ENCODE results near the gene MPC2.

Gene MPC2

GRCh38 chr1:167964646-167965045, 27.8 kb upstream of the MPC2 start:
- Histone ChIP-seq H3K9ac (ENCODE audit: low read depth, low read length, poor library complexity, severe bottlenecking) (no peak overlapping the region), H2AFZ (ENCODE audit: low read length) (no peak overlapping the region), H3K4me1 (ENCODE audit: insufficient read depth, low read length, poor library complexity, severe bottlenecking) (no peaks in the 10 kb centered on the region), H3K4me3 (ENCODE audit: low read length, poor library complexity, severe bottlenecking) (no peak overlapping the region), H3K36me3 (ENCODE audit: insufficient read depth, low read length) (peaks cover 21% of the 10 kb centered on the region), H3F3A (ENCODE audit: low read depth) (no peaks in the 10 kb centered on the region), H3K4me2 (ENCODE audit: low read depth, low read length, poor library complexity, severe bottlenecking) (no peak overlapping the region), H3K9me3 (ENCODE audit: insufficient read depth, low read depth, low read length) (no peaks in the 10 kb centered on the region), H3K9me2 (replicated peaks; ENCODE audit: low read depth, low read length) (no peaks in the 10 kb centered on the region), H3K79me2 (ENCODE audit: insufficient read depth, low read length) (peaks cover 57% of the 10 kb centered on the region; the same call in 1 of the 2 replicates), H4K20me1 (ENCODE audit: insufficient read depth, low read length, poor library complexity, severe bottlenecking) (no peaks in the 10 kb centered on the region), H3K27me3 (ENCODE audit: insufficient read depth, low read length, poor library complexity, severe bottlenecking) (no peaks in the 10 kb centered on the region)
- TF ChIP-seq EZH2phosphoT487 (IDR thresholded peaks at IDR 0.05; ENCODE audit: borderline replicate concordance) (no peak), CTCF (conservative IDR thresholded peaks at IDR 0.05; ENCODE audit: low read length) (no peak)

- Histone ChIP-seq H3K9me2 (replicated peaks; ENCODE audit: low read depth, low read length) (no peaks in the 10 kb centered on the region), H3K4me1 (ENCODE audit: insufficient read depth, low read length, poor library complexity, severe bottlenecking) (no peaks in the 10 kb centered on the region), H3K79me2 (ENCODE audit: insufficient read depth, low read length) (peaks cover 70% of the 10 kb centered on the region; the same call in 1 of the 2 replicates), H3K27me3 (ENCODE audit: insufficient read depth, low read length, poor library complexity, severe bottlenecking) (no peaks in the 10 kb centered on the region), H4K20me1 (ENCODE audit: insufficient read depth, low read length, poor library complexity, severe bottlenecking) (no peaks in the 10 kb centered on the region), H3K9ac (ENCODE audit: low read depth, low read length, poor library complexity, severe bottlenecking) (no peak overlapping the region), H2AFZ (ENCODE audit: low read length) (no peak overlapping the region), H3K36me3 (ENCODE audit: insufficient read depth, low read length) (peaks cover 39% of the 10 kb centered on the region), H3K9me3 (ENCODE audit: insufficient read depth, low read depth, low read length) (0 out of 2 replicates have a peak, but pooled peaks cover 5% of the 10 kb centered on the region), H3K4me2 (ENCODE audit: low read depth, low read length, poor library complexity, severe bottlenecking) (no peak overlapping the region), H3K4me3 (ENCODE audit: low read length, poor library complexity, severe bottlenecking) (no peak overlapping the region), H3F3A (ENCODE audit: low read depth) (no peaks in the 10 kb centered on the region)
- TF ChIP-seq EZH2phosphoT487 (IDR thresholded peaks at IDR 0.05; ENCODE audit: borderline replicate concordance) = no peak
Observed at GRCh38 chr1:167957710-167958109, 20.8 kb upstream of the MPC2 start.

- H3K9me3 ChIP-seq (ENCODE audit: insufficient read depth, low read depth, low read length) = 0 out of 2 replicates have a peak, but pooled peaks cover 5% of the 10 kb centered on the region
- H3K4me3 ChIP-seq (ENCODE audit: low read length, poor library complexity, severe bottlenecking) = no peak overlapping the region
- H3K36me3 ChIP-seq (ENCODE audit: insufficient read depth, low read length) = peaks cover 40% of the 10 kb centered on the region
- H3F3A ChIP-seq (ENCODE audit: low read depth) = no peaks in the 10 kb centered on the region
- no peak overlapping the region for H3K9ac ChIP-seq (ENCODE audit: low read depth, low read length, poor library complexity, severe bottlenecking)
- H3K27me3 ChIP-seq (ENCODE audit: insufficient read depth, low read length, poor library complexity, severe bottlenecking) = no peaks in the 10 kb centered on the region
- TF ChIP-seq CTCF (conservative IDR thresholded peaks at IDR 0.05; ENCODE audit: low read length) = no peak
- no peak for TF ChIP-seq EZH2phosphoT487 (IDR thresholded peaks at IDR 0.05; ENCODE audit: borderline replicate concordance)
- H4K20me1 ChIP-seq (ENCODE audit: insufficient read depth, low read length, poor library complexity, severe bottlenecking) = peaks cover 3% of the 10 kb centered on the region
- H3K9me2 ChIP-seq (replicated peaks; ENCODE audit: low read depth, low read length) = no peaks in the 10 kb centered on the region
- peaks cover 2% of the 10 kb centered on the region for H3K4me1 ChIP-seq (ENCODE audit: insufficient read depth, low read length, poor library complexity, severe bottlenecking)
- H3K79me2 ChIP-seq (ENCODE audit: insufficient read depth, low read length) = peaks cover 60% of the 10 kb centered on the region; the same call in 1 of the 2 replicates
- no peak overlapping the region for H3K4me2 ChIP-seq (ENCODE audit: low read depth, low read length, poor library complexity, severe bottlenecking)
- no peak overlapping the region for H2AFZ ChIP-seq (ENCODE audit: low read length)
Observed at GRCh38 chr1:167955915-167956314, 19.0 kb upstream of the MPC2 start.

GRCh38 chr1:167950569-167950968, 13.7 kb upstream of the MPC2 start:
- 0 out of 2 replicates have a peak, but pooled peaks cover 3% of the 10 kb centered on the region for H3K9me3 ChIP-seq (ENCODE audit: insufficient read depth, low read depth, low read length)
- H2AFZ ChIP-seq (ENCODE audit: low read length) = no peak overlapping the region
- peaks cover 24% of the 10 kb centered on the region for H4K20me1 ChIP-seq (ENCODE audit: insufficient read depth, low read length, poor library complexity, severe bottlenecking)
- peak overlapping the region; percentile 37 for H3K4me2 ChIP-seq (ENCODE audit: low read depth, low read length, poor library complexity, severe bottlenecking)
- peaks cover 30% of the 10 kb centered on the region for H3K36me3 ChIP-seq (ENCODE audit: insufficient read depth, low read length)
- TF ChIP-seq CTCF (conservative IDR thresholded peaks at IDR 0.05; ENCODE audit: low read length) (no peak), EZH2phosphoT487 (IDR thresholded peaks at IDR 0.05; ENCODE audit: borderline replicate concordance) (no peak)
- H3F3A ChIP-seq (ENCODE audit: low read depth) = no peaks in the 10 kb centered on the region
- peaks cover 62% of the 10 kb centered on the region for H3K79me2 ChIP-seq (ENCODE audit: insufficient read depth, low read length)
- peaks cover 46% of the 10 kb centered on the region for H3K4me1 ChIP-seq (ENCODE audit: insufficient read depth, low read length, poor library complexity, severe bottlenecking)
- no peaks in the 10 kb centered on the region for H3K27me3 ChIP-seq (ENCODE audit: insufficient read depth, low read length, poor library complexity, severe bottlenecking)
- H3K9ac ChIP-seq (ENCODE audit: low read depth, low read length, poor library complexity, severe bottlenecking) = no peak overlapping the region
- no peak overlapping the region for H3K4me3 ChIP-seq (ENCODE audit: low read length, poor library complexity, severe bottlenecking)
- no peaks in the 10 kb centered on the region for H3K9me2 ChIP-seq (replicated peaks; ENCODE audit: low read depth, low read length)

Data from Loucy (cell line).